ENCODE data around the gene RPL27. TPM values are rescaled to one million over a fixed set of nuclear protein-coding genes. Genes with fewer than 3 reads are reported as not detected.

The RPL27 gene
- total and polyA plus RNA-seq, 2 donors (not counting 3 experiments of a cell fraction or from before 2014, with no cell fraction given), result 1,014 to 2,467 TPM

DNA sequence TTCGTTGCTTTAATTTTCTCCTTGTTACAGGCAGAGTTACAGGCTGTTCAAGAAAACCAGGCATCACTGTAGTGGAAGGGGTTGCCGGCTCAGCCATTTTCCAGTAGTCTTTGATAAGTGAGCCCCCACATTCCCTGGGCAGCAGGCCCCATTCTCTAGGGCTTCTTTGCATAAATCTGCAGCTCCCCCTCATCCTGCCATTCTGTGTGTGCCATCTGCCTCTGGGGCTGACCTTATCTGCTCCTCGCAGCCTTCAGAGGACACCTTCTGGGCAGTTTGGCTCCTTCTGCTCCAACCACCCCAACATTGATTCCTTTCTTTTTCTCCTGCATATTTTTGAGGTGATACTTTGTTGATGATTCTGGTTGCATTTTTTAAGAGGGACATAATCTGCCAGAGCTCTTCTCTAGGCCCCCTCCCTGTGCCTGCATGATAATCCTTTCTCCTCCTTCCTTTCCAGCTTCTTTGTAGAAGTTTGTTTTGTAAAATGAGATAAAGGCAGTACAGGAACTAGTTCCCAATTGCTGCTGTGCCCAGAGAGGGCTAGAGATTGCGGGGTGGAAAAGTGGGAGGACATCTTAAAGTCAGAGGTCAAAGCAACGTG lies 43.9 kb downstream of the RPL27 start:
- H3K4me1 ChIP-seq (ENCODE audit: control insufficient read depth, extremely low read depth, insufficient read depth, low read length), result no peaks in the 10 kb centered on the region
- H3K9me3 ChIP-seq (replicated peaks; ENCODE audit: control insufficient read depth, insufficient read depth, low read length), result no peaks in the 10 kb centered on the region
- no peaks in the 10 kb centered on the region for H3K79me2 ChIP-seq (ENCODE audit: control insufficient read depth, insufficient read depth, low read length)
- H2AFZ ChIP-seq (ENCODE audit: low read depth, low read length), result no peak overlapping the region
- dilution Hi-C loops (cut with MboI; ENCODE audit: extremely low pct_ligation_motif_present, low sequenced_read_pairs) (no loop called here), intact Hi-C loops (cut with micrococcal nuclease) (no loop called here)
- no peak overlapping the region for H3K9ac ChIP-seq (replicated peaks; ENCODE audit: extremely low read depth, insufficient read depth, low read length)
- no peak overlapping the region for H3K4me2 ChIP-seq (ENCODE audit: insufficient read depth, low read length)
- no peak overlapping the region for H3K27ac ChIP-seq (ENCODE audit: insufficient read depth, low read depth, low read length)
- FAIRE-seq (no peak), DNase-seq (ENCODE audit: low read depth, low spot score) (no peak)
- no peaks in the 10 kb centered on the region for H3K9me1 ChIP-seq (replicated peaks; ENCODE audit: control insufficient read depth, extremely low read depth, insufficient read depth, low read length)
- no peaks in the 10 kb centered on the region for H4K20me1 ChIP-seq (replicated peaks; ENCODE audit: control insufficient read depth, extremely low read depth, insufficient read depth, low read length)
- no TSS peak for BruUV-seq (replicated peaks)
- H3K36me3 ChIP-seq (ENCODE audit: control insufficient read depth in 2 of 2, extremely low read depth in 1 of 2, insufficient read depth in 2 of 2, low read length in 2 of 2), result no peaks in the 10 kb centered on the region
- no peak overlapping the region for H3K4me3 ChIP-seq (replicated peaks in 1 of 3; ENCODE audit: insufficient read depth in 1 of 3, low read depth in 1 of 3, low read length in 3 of 3)
- CTCF ChIA-PET, result interaction anchor here (0.9 kb wide), 1 partner anchor 14 kb away, joined by 3 read pairs; no protein-coding TSS in a partner anchor
- POLR2A ChIA-PET, result no interaction called here
- TF ChIP-seq MYC (IDR thresholded peaks at IDR 0.05; ENCODE audit: low read depth, low read length) (no peak), POLR2A (IDR thresholded peaks at IDR 0.05; ENCODE audit: low read depth, low read length) (no peak), JUN (IDR thresholded peaks at IDR 0.05; ENCODE audit: borderline replicate concordance, insufficient read depth, insufficient read length, low read depth) (no peak), POLR2AphosphoS5 (IDR thresholded peaks at IDR 0.05; ENCODE audit: insufficient read depth, low read depth, low read length) (no peak), EZH2 (IDR thresholded peaks at IDR 0.05; ENCODE audit: borderline replicate concordance, low read depth, low read length, severe bottlenecking) (no peak), GATA2 (IDR thresholded peaks at IDR 0.05; ENCODE audit: insufficient read depth, insufficient read length, low read depth, low read length) (no peak), FOS (IDR thresholded peaks at IDR 0.05; ENCODE audit: borderline replicate concordance, insufficient read depth, low read length) (no peak)
- TF ChIP-seq, protein P1, sequence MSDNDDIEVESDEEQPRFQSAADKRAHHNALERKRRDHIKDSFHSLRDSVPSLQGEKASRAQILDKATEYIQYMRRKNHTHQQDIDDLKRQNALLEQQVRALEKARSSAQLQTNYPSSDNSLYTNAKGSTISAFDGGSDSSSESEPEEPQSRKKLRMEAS (IDR thresholded peaks at IDR 0.05; ENCODE audit: insufficient read depth, insufficient read length), result no peak
- TF ChIP-seq, protein P2, sequence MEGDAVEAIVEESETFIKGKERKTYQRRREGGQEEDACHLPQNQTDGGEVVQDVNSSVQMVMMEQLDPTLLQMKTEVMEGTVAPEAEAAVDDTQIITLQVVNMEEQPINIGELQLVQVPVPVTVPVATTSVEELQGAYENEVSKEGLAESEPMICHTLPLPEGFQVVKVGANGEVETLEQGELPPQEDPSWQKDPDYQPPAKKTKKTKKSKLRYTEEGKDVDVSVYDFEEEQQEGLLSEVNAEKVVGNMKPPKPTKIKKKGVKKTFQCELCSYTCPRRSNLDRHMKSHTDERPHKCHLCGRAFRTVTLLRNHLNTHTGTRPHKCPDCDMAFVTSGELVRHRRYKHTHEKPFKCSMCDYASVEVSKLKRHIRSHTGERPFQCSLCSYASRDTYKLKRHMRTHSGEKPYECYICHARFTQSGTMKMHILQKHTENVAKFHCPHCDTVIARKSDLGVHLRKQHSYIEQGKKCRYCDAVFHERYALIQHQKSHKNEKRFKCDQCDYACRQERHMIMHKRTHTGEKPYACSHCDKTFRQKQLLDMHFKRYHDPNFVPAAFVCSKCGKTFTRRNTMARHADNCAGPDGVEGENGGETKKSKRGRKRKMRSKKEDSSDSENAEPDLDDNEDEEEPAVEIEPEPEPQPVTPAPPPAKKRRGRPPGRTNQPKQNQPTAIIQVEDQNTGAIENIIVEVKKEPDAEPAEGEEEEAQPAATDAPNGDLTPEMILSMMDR (IDR thresholded peaks at IDR 0.05; ENCODE audit: extremely low read depth in 1 of 2, insufficient read depth in 1 of 2, low read depth in 1 of 2, low read length in 2 of 2), result no peak
- H3K27me3 ChIP-seq (ENCODE audit: control insufficient read depth in 2 of 2, insufficient read depth in 2 of 2, low read length in 2 of 2), result no peaks in the 10 kb centered on the region

Measured in endothelial cell of umbilical vein (primary cell).